K562 (cell line): Measurements from ENCODE around the gene ZP1. TPM values are rescaled to one million over a fixed set of nuclear protein-coding genes. Genes with fewer than 3 reads are reported as not detected.

Experiments used
- ATF7 ChIP-seq: fragments of 450-650 bp; IDR thresholded peaks from 2 replicates; pipeline ENCODE4 v1.7.1; 2014; ENCODE audit warnings: mild to moderate bottlenecking, moderate library complexity
- BMI1 ChIP-seq: fragments of 150-350 bp; IDR thresholded peaks from 2 replicates; pipeline ENCODE4 v1.6.1; 2014; ENCODE audit warnings: low read length
- CAMTA2 ChIP-seq: fragments of 250-450 bp; sonication (Bioruptor Pico); conservative IDR thresholded peaks from 2 replicates; pipeline ENCODE4 v1.5.1; 2022
- EGR1 ChIP-seq: fragments of 450-650 bp; conservative IDR thresholded peaks from 2 replicates; pipeline ENCODE4 v1.6.1; 2017; ENCODE audit warnings: mild to moderate bottlenecking
- FOXA1 ChIP-seq: fragments of 450-650 bp; IDR thresholded peaks from 2 replicates; pipeline ENCODE4 v1.6.1; 2016; ENCODE audit warnings: mild to moderate bottlenecking, borderline replicate concordance
- MTF1 ChIP-seq: fragments of 250-450 bp; sonication (Bioruptor Pico); IDR thresholded peaks from 2 replicates; pipeline ENCODE4 v1.9.0; 2021; ENCODE audit warnings: moderate library complexity, mild to moderate bottlenecking, inconsistent platforms, borderline replicate concordance
- PCBP2 ChIP-seq: fragments of 200-400 bp; formaldehyde crosslinking; IDR thresholded peaks from 2 replicates; pipeline ENCODE4 v1.6.1; 2018; ENCODE audit warnings: low read length, low read depth, mild to moderate bottlenecking, moderate library complexity; ENCODE audit not compliant: poor library complexity, severe bottlenecking
- RBM34 ChIP-seq: fragments of 200-400 bp; formaldehyde crosslinking; IDR thresholded peaks from 2 replicates; pipeline ENCODE4 v1.6.1; 2018; ENCODE audit warnings: low read length, borderline replicate concordance; ENCODE audit not compliant: insufficient read depth
- RHOXF2B ChIP-seq: fragments of 250-450 bp; sonication (Bioruptor Pico); conservative IDR thresholded peaks from 2 replicates; pipeline ENCODE4 v1.5.1; 2021
- RUNX1 ChIP-seq: sonication (generic); IDR thresholded peaks from 2 replicates; pipeline ENCODE4 v1.6.1; 2016; ENCODE audit warnings: antibody characterized with exemption, low read depth
- SMAD4 ChIP-seq: fragments of 250-450 bp; sonication (Bioruptor Pico); conservative IDR thresholded peaks from 2 replicates; pipeline ENCODE4 v1.8.0; 2021; ENCODE audit warnings: inconsistent platforms, mild to moderate bottlenecking, moderate library complexity
- SMARCA4 ChIP-seq: fragments of 450-650 bp; IDR thresholded peaks from 2 replicates; pipeline ENCODE4 v1.6.1; 2016
- TEAD4 ChIP-seq, 2 experiments: sonication (generic) in 1 of 2; formaldehyde crosslinking in 1 of 2; IDR thresholded peaks; 2 replicates each; pipeline versions ENCODE4 v1.6.1 to v1.8.0; 2012 to 2022; ENCODE audit warnings: borderline replicate concordance in 1 of 2, inconsistent platforms in 1 of 2, low read length in 1 of 2, mild to moderate bottlenecking in 1 of 2, missing genetic modification reagents in 1 of 2
- XRCC3 ChIP-seq: fragments of 450-650 bp; IDR thresholded peaks from 2 replicates; pipeline ENCODE4 v1.6.1; 2017; ENCODE audit warnings: mild to moderate bottlenecking, moderate library complexity
- ZC3H4 ChIP-seq: sonication (generic); formaldehyde crosslinking; IDR thresholded peaks from 2 replicates; pipeline ENCODE4 v1.9.0; 2021; ENCODE audit warnings: missing genetic modification reagents, borderline replicate concordance
- ZNF311 ChIP-seq: fragments of 250-450 bp; sonication (Bioruptor Pico); IDR thresholded peaks from 2 replicates; pipeline ENCODE4 v1.4.0; 2020; ENCODE audit warnings: mild to moderate bottlenecking, moderate library complexity
- ZNF354B ChIP-seq: fragments of 250-450 bp; sonication (Bioruptor Pico); IDR thresholded peaks from 2 replicates; pipeline ENCODE4 v1.4.0; 2020
- ZNF445 ChIP-seq: fragments of 250-450 bp; sonication (Bioruptor Pico); IDR thresholded peaks from 2 replicates; pipeline ENCODE4 v1.4.0; 2020; ENCODE audit warnings: low read depth, mild to moderate bottlenecking, moderate library complexity
- polyA plus RNA-seq, 8 experiments: library from polyadenylated mRNA; depleted of rRNA in 4 of 8; stranded (reverse) in 5 of 8; unstranded in 3 of 8; fragments of >200 nt; fragmentation: Nextera tagmentation in 2 of 8; fragmentation: Illumina TruSeq in 1 of 8; extraction: Ambion mirVana in 2 of 8; extraction: Trizol in 1 of 8; gene quantifications; 2 replicates each; pipeline versions ENCODE4 v1.2.1 to v1.2.3, GENCODE V29; 2011 to 2014; ENCODE audit warnings: inconsistent platforms in 1 of 8, missing spikeins in 1 of 8
- total RNA-seq, 7 experiments: library from RNA; depleted of rRNA in 6 of 7; stranded (reverse); fragments of >200 nt in 6 of 7; fragmentation: Illumina TruSeq in 2 of 7; extraction: Trizol in 2 of 7; gene quantifications; 2 replicates each; pipeline versions ENCODE4 v1.2.1 to v1.2.3, GENCODE V29; 2011 to 2021; ENCODE audit warnings: low replicate concordance in 1 of 7
- TF ChIP-seq, protein P1 (sequence below): fragments of 450-650 bp; IDR thresholded peaks from 2 replicates; pipeline ENCODE4 v1.6.1; 2016; ENCODE audit warnings: missing biosample characterization, missing genetic modification characterization
- TF ChIP-seq, protein P2 (sequence below): fragments of 250-450 bp; sonication (Bioruptor Pico); IDR thresholded peaks from 2 replicates; pipeline ENCODE4 v1.8.0; 2021; ENCODE audit warnings: moderate library complexity, mild to moderate bottlenecking, inconsistent platforms
- TF ChIP-seq, protein P3 (sequence below): fragments of 250-450 bp; sonication (Bioruptor Pico); IDR thresholded peaks from 2 replicates; pipeline ENCODE4 v1.5.0; 2020; ENCODE audit warnings: mild to moderate bottlenecking, borderline replicate concordance
- TF ChIP-seq, protein P4 (sequence below): fragments of 450-650 bp; conservative IDR thresholded peaks from 2 replicates; pipeline ENCODE4 v1.6.1; 2016; ENCODE audit warnings: missing genetic modification characterization, low read depth, mild to moderate bottlenecking, missing compliant biosample characterization, moderate library complexity

ZP1 gene
- total and polyA plus RNA-seq, 9 of the 15 experiments (the other 6 are each of a cell fraction or from before 2014, with no cell fraction given) = 0.11 to 0.15 TPM; not detected in 7

DNA sequence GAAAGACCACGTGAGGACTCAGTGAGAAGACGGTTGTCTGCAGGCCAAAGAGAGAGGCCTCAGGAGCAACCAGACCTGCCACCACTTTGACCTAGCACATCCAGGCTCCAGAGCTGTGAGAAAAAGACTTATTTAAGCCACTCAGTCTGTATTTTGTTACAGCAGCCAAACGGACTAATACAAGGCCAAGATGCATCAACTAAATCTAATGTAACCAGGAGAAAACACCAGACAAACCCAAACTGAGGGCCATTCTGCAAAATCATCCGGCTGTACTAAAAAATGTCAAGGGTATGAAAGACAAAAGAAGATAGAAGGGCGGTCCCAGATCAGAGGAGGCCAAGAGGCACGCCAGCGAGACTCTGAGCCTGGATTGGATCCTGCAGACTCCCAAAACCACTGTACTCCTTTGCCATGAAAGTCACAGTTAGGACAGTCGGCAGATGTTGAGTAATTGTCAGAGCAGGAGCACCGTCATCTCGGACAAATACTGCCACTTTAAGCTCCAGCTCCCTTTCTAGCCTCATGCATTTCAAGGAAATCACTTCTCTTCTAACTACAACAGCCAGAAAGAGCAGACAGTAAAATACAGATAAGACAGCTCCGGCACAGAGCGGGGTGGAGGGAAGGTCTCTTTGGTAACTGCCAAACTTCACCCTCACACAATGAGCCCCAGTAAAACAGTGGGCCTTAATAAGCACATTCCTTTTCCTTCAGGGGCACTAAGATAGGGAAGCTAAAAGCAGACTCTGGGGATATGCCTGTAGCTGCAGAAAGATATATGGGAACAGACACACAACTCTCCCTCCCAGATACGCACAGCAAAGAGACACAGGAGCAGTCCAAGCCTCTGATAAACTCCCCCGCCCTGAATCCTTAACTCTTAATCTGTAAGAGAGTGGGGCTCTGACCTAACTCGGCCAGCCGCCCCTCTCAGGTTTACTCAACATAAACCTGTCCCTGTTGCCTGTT lies 3.5 kb upstream of the ZP1 start (continued):
- TF ChIP-seq PCBP2 = no peak
- no peak for TF ChIP-seq ZNF311
- TF ChIP-seq ATF7 = no peak
- no peak for TF ChIP-seq ZNF354B (CRISPR knock-in tag)
- TF ChIP-seq, protein P1, sequence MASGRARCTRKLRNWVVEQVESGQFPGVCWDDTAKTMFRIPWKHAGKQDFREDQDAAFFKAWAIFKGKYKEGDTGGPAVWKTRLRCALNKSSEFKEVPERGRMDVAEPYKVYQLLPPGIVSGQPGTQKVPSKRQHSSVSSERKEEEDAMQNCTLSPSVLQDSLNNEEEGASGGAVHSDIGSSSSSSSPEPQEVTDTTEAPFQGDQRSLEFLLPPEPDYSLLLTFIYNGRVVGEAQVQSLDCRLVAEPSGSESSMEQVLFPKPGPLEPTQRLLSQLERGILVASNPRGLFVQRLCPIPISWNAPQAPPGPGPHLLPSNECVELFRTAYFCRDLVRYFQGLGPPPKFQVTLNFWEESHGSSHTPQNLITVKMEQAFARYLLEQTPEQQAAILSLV (tag) = no peak
- TF ChIP-seq, protein P2, sequence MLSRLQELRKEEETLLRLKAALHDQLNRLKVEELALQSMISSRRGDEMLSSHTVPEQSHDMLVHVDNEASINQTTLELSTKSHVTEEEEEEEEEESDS (CRISPR knock-in tag) = no peak
- TF ChIP-seq, protein P3, sequence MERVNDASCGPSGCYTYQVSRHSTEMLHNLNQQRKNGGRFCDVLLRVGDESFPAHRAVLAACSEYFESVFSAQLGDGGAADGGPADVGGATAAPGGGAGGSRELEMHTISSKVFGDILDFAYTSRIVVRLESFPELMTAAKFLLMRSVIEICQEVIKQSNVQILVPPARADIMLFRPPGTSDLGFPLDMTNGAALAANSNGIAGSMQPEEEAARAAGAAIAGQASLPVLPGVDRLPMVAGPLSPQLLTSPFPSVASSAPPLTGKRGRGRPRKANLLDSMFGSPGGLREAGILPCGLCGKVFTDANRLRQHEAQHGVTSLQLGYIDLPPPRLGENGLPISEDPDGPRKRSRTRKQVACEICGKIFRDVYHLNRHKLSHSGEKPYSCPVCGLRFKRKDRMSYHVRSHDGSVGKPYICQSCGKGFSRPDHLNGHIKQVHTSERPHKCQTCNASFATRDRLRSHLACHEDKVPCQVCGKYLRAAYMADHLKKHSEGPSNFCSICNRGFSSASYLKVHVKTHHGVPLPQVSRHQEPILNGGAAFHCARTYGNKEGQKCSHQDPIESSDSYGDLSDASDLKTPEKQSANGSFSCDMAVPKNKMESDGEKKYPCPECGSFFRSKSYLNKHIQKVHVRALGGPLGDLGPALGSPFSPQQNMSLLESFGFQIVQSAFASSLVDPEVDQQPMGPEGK (CRISPR knock-in tag) = no peak
- TF ChIP-seq MTF1 (CRISPR knock-in tag) = no peak
- no peak for TF ChIP-seq RBM34
- no peak for TF ChIP-seq RHOXF2B (CRISPR knock-in tag)
- no peak for TF ChIP-seq BMI1
- no peak for TF ChIP-seq CAMTA2 (CRISPR knock-in tag)
- TF ChIP-seq SMAD4 = peak; percentile 78
- no peak for TF ChIP-seq ZC3H4 (CRISPR knock-in tag)
- TF ChIP-seq, protein P4, sequence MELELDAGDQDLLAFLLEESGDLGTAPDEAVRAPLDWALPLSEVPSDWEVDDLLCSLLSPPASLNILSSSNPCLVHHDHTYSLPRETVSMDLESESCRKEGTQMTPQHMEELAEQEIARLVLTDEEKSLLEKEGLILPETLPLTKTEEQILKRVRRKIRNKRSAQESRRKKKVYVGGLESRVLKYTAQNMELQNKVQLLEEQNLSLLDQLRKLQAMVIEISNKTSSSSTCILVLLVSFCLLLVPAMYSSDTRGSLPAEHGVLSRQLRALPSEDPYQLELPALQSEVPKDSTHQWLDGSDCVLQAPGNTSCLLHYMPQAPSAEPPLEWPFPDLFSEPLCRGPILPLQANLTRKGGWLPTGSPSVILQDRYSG (tag) = no peak
- TF ChIP-seq FOXA1 = no peak
- peak; percentile 68; the same call in 1 of the 2 replicates for TF ChIP-seq TEAD4 (IDR thresholded peaks at IDR 0.05; ENCODE audit: low read length)
- TF ChIP-seq TEAD4 (CRISPR knock-in tag; IDR thresholded peaks at IDR 0.05; ENCODE audit: borderline replicate concordance) = no peak
- no peak for TF ChIP-seq XRCC3
- TF ChIP-seq EGR1 = peak; percentile 41
- peak; percentile 64 for TF ChIP-seq SMARCA4
- no peak for TF ChIP-seq ZNF445 (CRISPR knock-in tag)
- TF ChIP-seq RUNX1 = no peak
